ENCODE results near the gene STRBP. TPM values are rescaled to one million over a fixed set of nuclear protein-coding genes. Genes with fewer than 3 reads are reported as not detected.

STRBP gene
- total RNA-seq = 11.7 to 13.8 TPM (median 13.5 TPM) in 3 replicates
- long read RNA-seq, partial matches to known transcripts = 2 of 31 reads
- long read RNA-seq, other reads (novel, unspliced or antisense) = 28 of 31 reads

DNA sequence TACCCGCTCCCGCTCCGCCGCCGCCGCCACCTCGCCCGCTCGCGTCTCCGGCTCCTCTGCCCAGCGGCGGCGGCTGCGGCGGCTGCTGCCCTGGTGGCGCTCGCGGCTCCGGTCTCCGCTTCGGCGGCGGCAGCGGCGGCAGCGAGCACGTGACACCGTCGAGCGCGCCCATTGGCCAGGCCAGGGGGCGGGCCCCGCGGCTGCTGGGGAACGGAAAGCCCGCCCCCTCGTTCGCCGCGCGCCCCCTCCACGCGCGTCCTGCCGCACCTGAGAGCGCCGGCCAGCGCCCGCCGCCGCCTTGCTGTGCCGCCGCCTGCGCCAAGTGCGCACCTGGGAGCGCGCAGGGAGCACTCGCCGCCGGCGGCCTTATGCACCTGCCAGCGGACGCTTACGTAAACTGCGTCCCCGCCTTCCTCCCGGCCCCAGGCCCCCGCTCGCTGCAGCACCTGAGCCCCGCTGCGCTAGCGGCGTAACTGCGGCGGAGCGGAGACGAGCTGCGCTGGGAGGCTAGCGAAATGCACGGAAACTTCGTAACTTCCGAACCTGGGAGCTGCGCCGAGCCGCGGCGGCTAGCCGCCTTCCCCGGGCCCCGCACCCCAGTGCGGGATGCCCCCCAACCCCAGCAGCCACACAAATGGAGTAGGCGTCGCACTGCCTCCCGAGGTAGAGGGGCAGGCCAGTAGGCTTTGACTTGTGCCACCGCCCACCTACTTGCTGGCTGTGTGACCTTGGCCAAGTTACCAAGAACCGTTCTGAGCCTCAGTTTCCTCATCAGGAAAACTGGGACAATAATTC, at the start of gene STRBP:
STRBP (minus strand) TSS at position 122 of the 795 bp plus-strand sequence. CDS start 84,452 bp downstream, outside the sequence.
- no peak within 1 kb of the TSS for H3K27ac Mint-ChIP-seq (ENCODE audit: unreplicated experiment)
- no peaks in the 10 kb centered on the region for H3K36me3 Mint-ChIP-seq (ENCODE audit: low read depth)
- no peaks in the 10 kb centered on the region for H3K27me3 Mint-ChIP-seq (ENCODE audit: low read depth)
- peak within 1 kb of the TSS; percentile 68 for H3K4me3 Mint-ChIP-seq (ENCODE audit: unreplicated experiment)
- no peaks in the 10 kb centered on the region for H3K9me3 Mint-ChIP-seq (ENCODE audit: low read depth)
- H3K4me1 Mint-ChIP-seq (ENCODE audit: low read depth) = peaks cover 11% of the 10 kb centered on the region
- DNase-seq (ENCODE audit: low spot score) = peak; percentile 89
- TF ChIP-seq, protein P1, sequence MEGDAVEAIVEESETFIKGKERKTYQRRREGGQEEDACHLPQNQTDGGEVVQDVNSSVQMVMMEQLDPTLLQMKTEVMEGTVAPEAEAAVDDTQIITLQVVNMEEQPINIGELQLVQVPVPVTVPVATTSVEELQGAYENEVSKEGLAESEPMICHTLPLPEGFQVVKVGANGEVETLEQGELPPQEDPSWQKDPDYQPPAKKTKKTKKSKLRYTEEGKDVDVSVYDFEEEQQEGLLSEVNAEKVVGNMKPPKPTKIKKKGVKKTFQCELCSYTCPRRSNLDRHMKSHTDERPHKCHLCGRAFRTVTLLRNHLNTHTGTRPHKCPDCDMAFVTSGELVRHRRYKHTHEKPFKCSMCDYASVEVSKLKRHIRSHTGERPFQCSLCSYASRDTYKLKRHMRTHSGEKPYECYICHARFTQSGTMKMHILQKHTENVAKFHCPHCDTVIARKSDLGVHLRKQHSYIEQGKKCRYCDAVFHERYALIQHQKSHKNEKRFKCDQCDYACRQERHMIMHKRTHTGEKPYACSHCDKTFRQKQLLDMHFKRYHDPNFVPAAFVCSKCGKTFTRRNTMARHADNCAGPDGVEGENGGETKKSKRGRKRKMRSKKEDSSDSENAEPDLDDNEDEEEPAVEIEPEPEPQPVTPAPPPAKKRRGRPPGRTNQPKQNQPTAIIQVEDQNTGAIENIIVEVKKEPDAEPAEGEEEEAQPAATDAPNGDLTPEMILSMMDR (IDR thresholded peaks at IDR 0.05) = peak; percentile 5

DNA sequence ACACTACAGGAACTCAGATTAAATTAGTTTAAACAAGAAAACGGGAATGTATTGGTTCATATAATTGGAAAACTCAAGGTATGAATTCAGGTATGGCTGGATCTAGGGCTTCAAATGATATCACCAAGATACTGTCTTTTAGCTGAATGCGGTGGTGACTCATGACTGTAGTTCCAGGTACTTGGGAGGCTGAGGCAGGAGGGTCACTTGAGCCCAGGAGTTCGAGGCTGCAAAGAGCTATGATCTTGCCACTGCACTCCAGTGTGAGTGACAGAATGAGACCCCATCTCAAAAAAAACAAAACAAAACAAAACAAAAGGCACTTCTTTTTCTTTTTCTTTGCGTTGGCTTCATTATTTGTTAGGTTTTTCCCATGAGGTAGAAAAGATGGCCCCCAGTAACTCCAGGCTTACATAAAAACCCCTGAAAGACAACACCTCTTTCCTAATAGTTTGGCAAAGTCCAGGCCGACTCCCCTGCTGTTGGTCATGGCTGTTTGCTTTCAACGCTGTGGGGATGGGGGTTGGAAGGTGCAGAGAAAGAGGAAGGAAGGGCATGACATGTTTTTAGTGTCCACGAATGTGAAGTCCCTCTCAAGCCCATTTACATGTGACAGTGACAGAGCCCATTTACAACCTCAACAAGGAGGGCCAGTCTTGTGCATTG, 47.8 kb upstream of the STRBP start:
- no peak for DNase-seq (ENCODE audit: low spot score)
- no peaks in the 10 kb centered on the region for H3K36me3 Mint-ChIP-seq (ENCODE audit: low read depth)
- H3K27me3 Mint-ChIP-seq (ENCODE audit: low read depth) = no peaks in the 10 kb centered on the region
- TF ChIP-seq, protein P1 (IDR thresholded peaks at IDR 0.05) = no peak
- peaks cover 5% of the 10 kb centered on the region for H3K4me1 Mint-ChIP-seq (ENCODE audit: low read depth)
- no peak overlapping the region for H3K4me3 Mint-ChIP-seq (ENCODE audit: unreplicated experiment)
- no peaks in the 10 kb centered on the region for H3K9me3 Mint-ChIP-seq (ENCODE audit: low read depth)
- H3K27ac Mint-ChIP-seq (ENCODE audit: unreplicated experiment) = no peak overlapping the region

DNA sequence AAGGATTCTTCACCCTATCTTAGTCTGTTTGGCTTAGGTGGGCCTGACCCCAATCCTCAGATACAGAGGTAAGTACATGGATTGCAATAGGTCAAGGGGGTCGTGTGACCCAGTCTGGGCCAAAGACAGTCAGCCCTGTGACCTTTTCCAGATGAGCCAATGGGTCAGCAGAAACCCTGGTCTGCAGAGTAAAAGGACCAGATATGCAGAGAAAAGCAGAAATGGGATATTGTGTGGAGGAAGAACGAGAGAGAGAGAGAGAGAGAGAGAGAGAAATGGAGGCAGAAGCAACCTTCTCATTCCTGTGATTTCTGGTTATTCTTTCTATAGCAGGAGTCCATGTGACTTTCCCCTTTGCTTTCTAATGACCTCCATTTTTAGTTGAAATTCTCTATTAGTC, 47.2 kb upstream of the STRBP start:
- Mint-ChIP-seq H3K4me3 (ENCODE audit: unreplicated experiment) (no peak overlapping the region), H3K4me1 (ENCODE audit: low read depth) (peaks cover 5% of the 10 kb centered on the region), H3K9me3 (ENCODE audit: low read depth) (no peaks in the 10 kb centered on the region), H3K36me3 (ENCODE audit: low read depth) (no peaks in the 10 kb centered on the region), H3K27me3 (ENCODE audit: low read depth) (no peaks in the 10 kb centered on the region), H3K27ac (ENCODE audit: unreplicated experiment) (no peak overlapping the region)
- TF ChIP-seq, protein P1 (IDR thresholded peaks at IDR 0.05) = no peak
- DNase-seq (ENCODE audit: low spot score) = no peak

DNA sequence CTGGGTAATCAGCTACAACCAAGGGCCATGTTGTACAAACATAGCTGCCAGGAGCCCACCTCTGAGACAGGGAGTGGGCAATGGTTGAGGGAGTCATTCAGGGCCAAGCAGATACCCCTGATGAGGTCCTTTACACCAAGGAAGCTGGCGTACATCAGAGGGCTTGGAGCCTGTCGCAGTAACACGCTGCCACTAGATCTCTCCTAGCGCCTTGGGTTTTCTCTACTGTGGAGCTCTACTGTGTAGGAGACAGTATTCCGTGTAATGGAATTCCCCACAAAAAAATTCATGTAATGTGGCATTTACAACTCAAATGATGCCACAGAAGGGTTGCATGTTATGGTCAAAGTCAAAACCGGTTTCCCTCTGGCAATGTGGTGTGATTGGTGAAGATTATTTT, 46.2 kb upstream of the STRBP start:
- Mint-ChIP-seq H3K27ac (ENCODE audit: unreplicated experiment) (no peak overlapping the region), H3K27me3 (ENCODE audit: low read depth) (no peaks in the 10 kb centered on the region), H3K36me3 (ENCODE audit: low read depth) (no peaks in the 10 kb centered on the region), H3K9me3 (ENCODE audit: low read depth) (no peaks in the 10 kb centered on the region), H3K4me1 (ENCODE audit: low read depth) (peaks cover 5% of the 10 kb centered on the region), H3K4me3 (ENCODE audit: unreplicated experiment) (no peak overlapping the region)
- TF ChIP-seq, protein P1 (IDR thresholded peaks at IDR 0.05) = no peak
- DNase-seq (ENCODE audit: low spot score) = no peak

DNA sequence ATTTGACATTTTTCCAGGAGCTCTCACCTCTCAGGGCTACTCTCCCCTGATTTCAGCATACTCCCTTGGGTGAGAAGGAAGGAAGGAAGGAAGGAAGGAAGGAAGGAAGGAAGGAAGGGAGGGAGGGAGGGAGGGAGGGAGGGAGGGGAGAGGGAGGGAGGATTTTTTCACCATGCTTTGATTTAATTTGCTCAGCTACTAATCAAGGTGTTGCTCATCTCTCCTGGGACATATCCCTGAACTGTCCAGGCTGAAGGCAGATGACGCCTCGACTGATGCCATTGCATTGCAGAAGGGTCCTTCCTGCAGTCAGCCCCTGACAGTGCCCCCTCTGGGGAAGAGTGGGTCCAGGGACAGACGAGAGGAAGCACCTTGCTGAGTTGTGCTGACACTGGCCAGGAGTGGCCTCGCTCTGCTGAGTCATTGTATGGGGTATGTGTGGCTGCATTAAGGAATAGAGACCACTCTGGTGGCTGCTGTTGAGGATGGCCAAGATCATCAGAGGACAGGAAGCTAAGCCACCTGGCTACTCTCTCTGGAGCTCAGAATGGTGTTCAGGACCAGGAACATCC, 44.0 kb upstream of the STRBP start:
- TF ChIP-seq, protein P1 (IDR thresholded peaks at IDR 0.05) = no peak
- no peaks in the 10 kb centered on the region for H3K9me3 Mint-ChIP-seq (ENCODE audit: low read depth)
- H3K36me3 Mint-ChIP-seq (ENCODE audit: low read depth) = no peaks in the 10 kb centered on the region
- no peak overlapping the region for H3K27ac Mint-ChIP-seq (ENCODE audit: unreplicated experiment)
- H3K27me3 Mint-ChIP-seq (ENCODE audit: low read depth) = no peaks in the 10 kb centered on the region
- peaks cover under 1% of the 10 kb centered on the region for H3K4me1 Mint-ChIP-seq (ENCODE audit: low read depth)
- no peak overlapping the region for H3K4me3 Mint-ChIP-seq (ENCODE audit: unreplicated experiment)
- DNase-seq (ENCODE audit: low spot score) = no peak
